Measurements from ENCODE around the gene CYP8B1.

DNA sequence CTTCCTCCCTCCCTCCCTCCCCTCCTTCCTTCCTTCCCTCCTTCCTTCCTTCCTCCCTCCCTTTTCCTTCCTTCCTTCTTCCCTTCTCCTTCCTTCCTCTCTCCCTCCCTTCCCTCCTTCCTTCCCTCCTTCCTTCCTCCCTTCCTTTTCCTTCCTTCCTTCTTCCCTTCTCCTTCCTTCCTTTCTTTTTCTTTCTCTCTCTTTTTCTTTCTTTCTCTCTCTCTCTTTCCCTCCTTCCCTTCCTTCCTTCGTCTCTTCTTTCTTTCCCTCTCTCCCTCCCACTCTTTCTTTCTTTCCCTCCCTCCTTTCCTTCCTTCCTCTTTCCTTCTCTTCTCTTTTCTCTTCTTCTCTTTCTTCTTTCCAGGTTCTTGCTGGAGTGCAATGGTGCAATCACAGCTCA lies 28.4 kb upstream of the CYP8B1 start:
- TF ChIP-seq, protein P1, sequence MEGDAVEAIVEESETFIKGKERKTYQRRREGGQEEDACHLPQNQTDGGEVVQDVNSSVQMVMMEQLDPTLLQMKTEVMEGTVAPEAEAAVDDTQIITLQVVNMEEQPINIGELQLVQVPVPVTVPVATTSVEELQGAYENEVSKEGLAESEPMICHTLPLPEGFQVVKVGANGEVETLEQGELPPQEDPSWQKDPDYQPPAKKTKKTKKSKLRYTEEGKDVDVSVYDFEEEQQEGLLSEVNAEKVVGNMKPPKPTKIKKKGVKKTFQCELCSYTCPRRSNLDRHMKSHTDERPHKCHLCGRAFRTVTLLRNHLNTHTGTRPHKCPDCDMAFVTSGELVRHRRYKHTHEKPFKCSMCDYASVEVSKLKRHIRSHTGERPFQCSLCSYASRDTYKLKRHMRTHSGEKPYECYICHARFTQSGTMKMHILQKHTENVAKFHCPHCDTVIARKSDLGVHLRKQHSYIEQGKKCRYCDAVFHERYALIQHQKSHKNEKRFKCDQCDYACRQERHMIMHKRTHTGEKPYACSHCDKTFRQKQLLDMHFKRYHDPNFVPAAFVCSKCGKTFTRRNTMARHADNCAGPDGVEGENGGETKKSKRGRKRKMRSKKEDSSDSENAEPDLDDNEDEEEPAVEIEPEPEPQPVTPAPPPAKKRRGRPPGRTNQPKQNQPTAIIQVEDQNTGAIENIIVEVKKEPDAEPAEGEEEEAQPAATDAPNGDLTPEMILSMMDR (IDR thresholded peaks at IDR 0.05 in 2 of 3, conservative IDR thresholded peaks at IDR 0.05 in 1 of 3; ENCODE audit: borderline replicate concordance in 1 of 3, insufficient read depth in 1 of 3, low read depth in 2 of 3, low read length in 2 of 3): no peak
- TF ChIP-seq POLR2A (IDR thresholded peaks at IDR 0.05; ENCODE audit: borderline replicate concordance, extremely low read depth, insufficient read depth, insufficient read length): no peak
- TF ChIP-seq SIN3A (IDR thresholded peaks at IDR 0.05; ENCODE audit: low read depth): no peak
- TF ChIP-seq POLR2AphosphoS5 (IDR thresholded peaks at IDR 0.05; ENCODE audit: low read depth, low read length): no peak
- no peak for TF ChIP-seq REST (IDR thresholded peaks at IDR 0.05; ENCODE audit: low read depth)
- no peak for TF ChIP-seq EGR1 (IDR thresholded peaks at IDR 0.05; ENCODE audit: low read depth)
- no peak for TF ChIP-seq ZNF274 (IDR thresholded peaks at IDR 0.05; ENCODE audit: low read depth, low read length)

All from HCT116 (cell line).